Measurements from ENCODE around the gene ADAMTS6. TPM values are rescaled to one million over a fixed set of nuclear protein-coding genes. Genes with fewer than 3 reads are reported as not detected.

Gene ADAMTS6
- total RNA-seq, 5 donors from 2014 or later (not counting 1 experiment from before 2014, with no cell fraction given), result 2.0 to 5.3 (median 4.0) TPM

DNA sequence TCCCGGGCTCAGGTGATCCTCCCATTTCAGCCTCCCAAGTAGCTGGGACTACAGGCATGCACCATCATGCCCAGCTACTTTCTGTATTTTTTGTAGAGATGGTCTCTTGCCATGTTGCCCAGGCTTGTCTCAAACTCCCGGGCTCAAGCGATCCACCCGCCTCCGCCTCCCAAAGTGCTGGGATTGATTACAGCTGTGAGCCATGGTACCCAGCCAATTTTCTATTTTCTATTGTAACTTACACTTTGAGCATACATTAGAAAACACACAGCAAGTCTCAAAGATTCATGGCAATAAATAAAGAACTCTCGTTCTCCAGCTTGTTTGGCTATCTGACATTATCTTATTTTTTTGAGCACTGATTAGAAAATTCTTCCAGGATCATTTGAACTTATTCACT is 228.7 kb downstream of the ADAMTS6 start:
- DNase-seq (no peak), ATAC-seq (replicated peaks in 1 of 4) (no peak)
- no peaks in the 10 kb centered on the region for H3K36me3 Mint-ChIP-seq
- H3K27me3 Mint-ChIP-seq, result no peaks in the 10 kb centered on the region
- Histone ChIP-seq H3K27me3 (replicated peaks in 1 of 2; ENCODE audit: control insufficient read depth in 2 of 2, extremely low read depth in 1 of 2, insufficient read depth in 2 of 2, low read length in 1 of 2) (no peaks in the 10 kb centered on the region), H3K27ac (ENCODE audit: low read length) (no peak overlapping the region), H3K4me1 (ENCODE audit: control insufficient read depth in 1 of 2, extremely low read depth in 1 of 2, insufficient read depth in 2 of 2, low read length in 2 of 2) (no peaks in the 10 kb centered on the region), H3K36me3 (ENCODE audit: control insufficient read depth in 2 of 2, extremely low read depth in 1 of 2, insufficient read depth in 1 of 2, low read length in 1 of 2) (no peaks in the 10 kb centered on the region), H3K9me3 (no peaks in the 10 kb centered on the region), H3K4me3 (ENCODE audit: control insufficient read depth in 1 of 2, extremely low read depth in 1 of 2, low read length in 1 of 2) (no peak overlapping the region)
- no CpG with 5 or more reads among the region's 6 CpGs for WGBS (ENCODE audit: insufficient coverage)
- no peaks in the 10 kb centered on the region for H3K9me3 Mint-ChIP-seq
- ChIA-PET CTCF (no interaction called here), POLR2A (no interaction called here)
- no peak overlapping the region for H3K27ac Mint-ChIP-seq
- no peak overlapping the region for H3K4me3 Mint-ChIP-seq
- H3K4me1 Mint-ChIP-seq, result no peaks in the 10 kb centered on the region

- POLR2A ChIA-PET, result no interaction called here
- H3K4me1 Mint-ChIP-seq, result no peaks in the 10 kb centered on the region
These were observed 232.8 kb downstream of the ADAMTS6 start for GRCh38 chr5:65248896-65249295.

GRCh38 chr5:65247594-65247993 is 234.1 kb downstream of the ADAMTS6 start:
- ChIA-PET POLR2A (no interaction called here), CTCF (no interaction called here)
- no peak overlapping the region for H3K4me3 ChIP-seq (ENCODE audit: control insufficient read depth in 1 of 2, extremely low read depth in 1 of 2, low read length in 1 of 2)
- H3K36me3 Mint-ChIP-seq, result no peaks in the 10 kb centered on the region
- no peaks in the 10 kb centered on the region for H3K27me3 ChIP-seq (replicated peaks in 1 of 2; ENCODE audit: control insufficient read depth in 2 of 2, extremely low read depth in 1 of 2, insufficient read depth in 2 of 2, low read length in 1 of 2)
- H3K27me3 Mint-ChIP-seq, result no peaks in the 10 kb centered on the region
- ATAC-seq (replicated peaks in 1 of 4) (no peak), DNase-seq (no peak)
- no peaks in the 10 kb centered on the region for H3K9me3 ChIP-seq
- no peaks in the 10 kb centered on the region for H3K4me1 Mint-ChIP-seq
- no CpG with 5 or more reads among the region's 2 CpGs for WGBS (ENCODE audit: insufficient coverage)
- no peaks in the 10 kb centered on the region for H3K36me3 ChIP-seq (ENCODE audit: control insufficient read depth in 2 of 2, extremely low read depth in 1 of 2, insufficient read depth in 1 of 2, low read length in 1 of 2)
- no peak overlapping the region for H3K27ac Mint-ChIP-seq
- H3K4me1 ChIP-seq (ENCODE audit: control insufficient read depth in 1 of 2, extremely low read depth in 1 of 2, insufficient read depth in 2 of 2, low read length in 2 of 2), result no peaks in the 10 kb centered on the region
- H3K4me3 Mint-ChIP-seq, result no peak overlapping the region
- no peaks in the 10 kb centered on the region for H3K9me3 Mint-ChIP-seq
- no peak overlapping the region for H3K27ac ChIP-seq (ENCODE audit: low read length)

More at GRCh38 chr5:65248896-65249295, 232.8 kb downstream of the ADAMTS6 start:
- Histone ChIP-seq H3K4me3 (ENCODE audit: control insufficient read depth in 1 of 2, extremely low read depth in 1 of 2, low read length in 1 of 2) (no peak overlapping the region), H3K4me1 (ENCODE audit: control insufficient read depth in 1 of 2, extremely low read depth in 1 of 2, insufficient read depth in 2 of 2, low read length in 2 of 2) (no peaks in the 10 kb centered on the region), H3K27me3 (replicated peaks in 1 of 2; ENCODE audit: control insufficient read depth in 2 of 2, extremely low read depth in 1 of 2, insufficient read depth in 2 of 2, low read length in 1 of 2) (no peaks in the 10 kb centered on the region), H3K9me3 (no peaks in the 10 kb centered on the region), H3K36me3 (ENCODE audit: control insufficient read depth in 2 of 2, extremely low read depth in 1 of 2, insufficient read depth in 1 of 2, low read length in 1 of 2) (no peaks in the 10 kb centered on the region), H3K27ac (ENCODE audit: low read length) (no peak overlapping the region)
- Mint-ChIP-seq H3K4me3 (no peak overlapping the region), H3K36me3 (no peaks in the 10 kb centered on the region), H3K27ac (no peak overlapping the region), H3K9me3 (no peaks in the 10 kb centered on the region), H3K27me3 (no peaks in the 10 kb centered on the region)
- ATAC-seq (replicated peaks in 1 of 4) (no peak), DNase-seq (no peak)
- CTCF ChIA-PET, result no interaction called here
- WGBS (ENCODE audit: insufficient coverage), result no CpG with 5 or more reads among the region's 4 CpGs

GRCh38 chr5:65246741-65247140 is 235.0 kb downstream of the ADAMTS6 start:
- Mint-ChIP-seq H3K9me3 (no peaks in the 10 kb centered on the region), H3K4me1 (no peaks in the 10 kb centered on the region), H3K27me3 (no peaks in the 10 kb centered on the region), H3K36me3 (no peaks in the 10 kb centered on the region), H3K4me3 (no peak overlapping the region), H3K27ac (no peak overlapping the region)
- ATAC-seq (replicated peaks in 1 of 4) (no peak), DNase-seq (no peak)
- no peak overlapping the region for H3K27ac ChIP-seq (ENCODE audit: low read length)
- H3K27me3 ChIP-seq (replicated peaks in 1 of 2; ENCODE audit: control insufficient read depth in 2 of 2, extremely low read depth in 1 of 2, insufficient read depth in 2 of 2, low read length in 1 of 2), result no peaks in the 10 kb centered on the region
- H3K9me3 ChIP-seq, result no peaks in the 10 kb centered on the region
- WGBS (ENCODE audit: insufficient coverage), result no CpG with 5 or more reads among the region's 4 CpGs
- no peaks in the 10 kb centered on the region for H3K4me1 ChIP-seq (ENCODE audit: control insufficient read depth in 1 of 2, extremely low read depth in 1 of 2, insufficient read depth in 2 of 2, low read length in 2 of 2)
- POLR2A ChIA-PET, result no interaction called here
- CTCF ChIA-PET, result no interaction called here
- H3K4me3 ChIP-seq (ENCODE audit: control insufficient read depth in 1 of 2, extremely low read depth in 1 of 2, low read length in 1 of 2), result no peak overlapping the region
- H3K36me3 ChIP-seq (ENCODE audit: control insufficient read depth in 2 of 2, extremely low read depth in 1 of 2, insufficient read depth in 1 of 2, low read length in 1 of 2), result no peaks in the 10 kb centered on the region

GRCh38 chr5:65244031-65244430 is 237.7 kb downstream of the ADAMTS6 start:
- no peak overlapping the region for H3K27ac Mint-ChIP-seq
- no peaks in the 10 kb centered on the region for H3K4me1 Mint-ChIP-seq
- no peaks in the 10 kb centered on the region for H3K9me3 ChIP-seq
- H3K27ac ChIP-seq (ENCODE audit: low read length), result no peak overlapping the region
- DNase-seq (no peak), ATAC-seq (replicated peaks in 1 of 4) (no peak)
- no peaks in the 10 kb centered on the region for H3K27me3 ChIP-seq (replicated peaks in 1 of 2; ENCODE audit: control insufficient read depth in 2 of 2, extremely low read depth in 1 of 2, insufficient read depth in 2 of 2, low read length in 1 of 2)
- H3K36me3 Mint-ChIP-seq, result no peaks in the 10 kb centered on the region
- WGBS (ENCODE audit: insufficient coverage), result no CpG with 5 or more reads among the region's 4 CpGs
- no peaks in the 10 kb centered on the region for H3K9me3 Mint-ChIP-seq
- H3K4me1 ChIP-seq (ENCODE audit: control insufficient read depth in 1 of 2, extremely low read depth in 1 of 2, insufficient read depth in 2 of 2, low read length in 2 of 2), result no peaks in the 10 kb centered on the region
- ChIA-PET CTCF (no interaction called here), POLR2A (no interaction called here)
- H3K27me3 Mint-ChIP-seq, result no peaks in the 10 kb centered on the region
- no peaks in the 10 kb centered on the region for H3K36me3 ChIP-seq (ENCODE audit: control insufficient read depth in 2 of 2, extremely low read depth in 1 of 2, insufficient read depth in 1 of 2, low read length in 1 of 2)
- H3K4me3 ChIP-seq (ENCODE audit: control insufficient read depth in 1 of 2, extremely low read depth in 1 of 2, low read length in 1 of 2), result no peak overlapping the region
- H3K4me3 Mint-ChIP-seq, result no peak overlapping the region

DNA sequence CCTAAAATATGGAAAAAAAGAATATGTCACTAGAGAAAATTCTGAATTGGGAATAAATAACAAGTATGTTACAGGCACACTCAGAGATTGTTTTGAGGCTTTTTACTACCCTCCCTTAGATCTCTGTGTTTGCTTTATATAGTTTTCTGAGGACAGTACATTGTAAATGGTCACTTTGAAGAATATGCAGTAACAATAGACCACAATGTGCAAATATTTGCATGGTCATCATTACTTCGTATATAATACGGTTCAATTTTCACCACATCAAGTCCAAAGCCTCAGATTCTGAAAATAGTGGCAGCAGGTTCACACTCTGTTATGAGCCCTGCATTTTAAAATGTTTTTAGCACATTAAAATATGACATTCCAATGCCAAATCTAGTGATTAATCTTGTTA is 238.6 kb downstream of the ADAMTS6 start:
- Mint-ChIP-seq H3K27ac (no peak overlapping the region), H3K9me3 (no peaks in the 10 kb centered on the region), H3K4me1 (no peaks in the 10 kb centered on the region), H3K27me3 (no peaks in the 10 kb centered on the region), H3K4me3 (no peak overlapping the region), H3K36me3 (no peaks in the 10 kb centered on the region)
- Histone ChIP-seq H3K4me3 (ENCODE audit: control insufficient read depth in 1 of 2, extremely low read depth in 1 of 2, low read length in 1 of 2) (no peak overlapping the region), H3K27me3 (replicated peaks in 1 of 2; ENCODE audit: control insufficient read depth in 2 of 2, extremely low read depth in 1 of 2, insufficient read depth in 2 of 2, low read length in 1 of 2) (no peaks in the 10 kb centered on the region), H3K36me3 (ENCODE audit: control insufficient read depth in 2 of 2, extremely low read depth in 1 of 2, insufficient read depth in 1 of 2, low read length in 1 of 2) (no peaks in the 10 kb centered on the region), H3K4me1 (ENCODE audit: control insufficient read depth in 1 of 2, extremely low read depth in 1 of 2, insufficient read depth in 2 of 2, low read length in 2 of 2) (no peaks in the 10 kb centered on the region), H3K9me3 (no peaks in the 10 kb centered on the region), H3K27ac (ENCODE audit: low read length) (no peak overlapping the region)
- no peak for DNase-seq
- CTCF ChIA-PET, result interaction anchor here (0.6 to 0.7 kb wide), 4 partner anchors 36 to 285 kb away, joined by 3 to 5 read pairs (median 4); no protein-coding TSS in a partner anchor
- no peak for ATAC-seq (replicated peaks in 1 of 4)
- POLR2A ChIA-PET, result interaction anchor here (0.6 to 0.7 kb wide), 2 partner anchors 9 to 328 kb away, joined by 4 read pairs; no protein-coding TSS in a partner anchor
- no CpG with 5 or more reads among the region's 2 CpGs for WGBS (ENCODE audit: insufficient coverage)

- no peaks in the 10 kb centered on the region for H3K27me3 Mint-ChIP-seq
These were observed 251.9 kb downstream of the ADAMTS6 start for GRCh38 chr5:65229841-65230240.

More at GRCh38 chr5:65229841-65230240, 251.9 kb downstream of the ADAMTS6 start:
- no peak for DNase-seq
- no peaks in the 10 kb centered on the region for H3K4me1 Mint-ChIP-seq
- no peak for ATAC-seq (replicated peaks in 1 of 4)
- Histone ChIP-seq H3K27me3 (replicated peaks in 1 of 2; ENCODE audit: control insufficient read depth in 2 of 2, extremely low read depth in 1 of 2, insufficient read depth in 2 of 2, low read length in 1 of 2) (no peaks in the 10 kb centered on the region), H3K9me3 (no peaks in the 10 kb centered on the region), H3K36me3 (ENCODE audit: control insufficient read depth in 2 of 2, extremely low read depth in 1 of 2, insufficient read depth in 1 of 2, low read length in 1 of 2) (no peaks in the 10 kb centered on the region), H3K4me1 (ENCODE audit: control insufficient read depth in 1 of 2, extremely low read depth in 1 of 2, insufficient read depth in 2 of 2, low read length in 2 of 2) (no peaks in the 10 kb centered on the region), H3K27ac (ENCODE audit: low read length) (no peak overlapping the region), H3K4me3 (ENCODE audit: control insufficient read depth in 1 of 2, extremely low read depth in 1 of 2, low read length in 1 of 2) (no peak overlapping the region)
- no peak overlapping the region for H3K27ac Mint-ChIP-seq
- H3K9me3 Mint-ChIP-seq, result peaks cover 19 to 40% (median 22%) of the 10 kb centered on the region in 3 donors
- H3K36me3 Mint-ChIP-seq, result peaks cover 11% of the 10 kb centered on the region
- no CpG with 5 or more reads among the region's 1 CpG for WGBS (ENCODE audit: insufficient coverage)
- ChIA-PET POLR2A (no interaction called here), CTCF (interaction anchor here in 1 of 2 donors (0.7 kb wide), 1 partner anchor 36 kb away, joined by 4 read pairs; no protein-coding TSS in a partner anchor)
- H3K4me3 Mint-ChIP-seq, result no peak overlapping the region
